Effector CD8-positive, alpha-beta T cell (primary cell): ENCODE measurements around the gene SH2B3.

Source experiments
- DNase-seq: peaks from one replicate; lab custom pipeline; 2025; lab: John Stamatoyannopoulos, UW

SH2B3 gene

GRCh38 chr12:111409403-111409779, 3.7 kb downstream of the SH2B3 start:
- no peak for DNase-seq

GRCh38 chr12:111409780-111410430, 4.2 kb downstream of the SH2B3 start:
- DNase-seq, result no peak

- DNase-seq, result no peak
These were observed 4.9 kb downstream of the SH2B3 start for GRCh38 chr12:111410431-111411184.

- DNase-seq, result no peak
These were observed 5.6 kb downstream of the SH2B3 start for GRCh38 chr12:111411185-111411764.

- DNase-seq, result no peak
These were observed 6.5 kb downstream of the SH2B3 start for GRCh38 chr12:111412007-111412829.

GRCh38 chr12:111412830-111413441, 7.2 kb downstream of the SH2B3 start:
- no peak for DNase-seq

GRCh38 chr12:111413442-111414086, 7.8 kb downstream of the SH2B3 start:
- no peak for DNase-seq

GRCh38 chr12:111414711-111415252, 9.1 kb downstream of the SH2B3 start:
- no peak for DNase-seq

- DNase-seq, result no peak
These were observed 11.6 kb downstream of the SH2B3 start for GRCh38 chr12:111417290-111417689.

- DNase-seq, result no peak
These were observed 12.3 kb downstream of the SH2B3 start for GRCh38 chr12:111417784-111418593.

- no peak for DNase-seq
These were observed 12.8 kb downstream of the SH2B3 start for GRCh38 chr12:111418594-111418880.

- no peak for DNase-seq
These were observed 14.1 kb downstream of the SH2B3 start for GRCh38 chr12:111419784-111420183.

- DNase-seq, result no peak
These were observed 14.8 kb downstream of the SH2B3 start for GRCh38 chr12:111420494-111420893.

GRCh38 chr12:111424189-111424792, 18.6 kb downstream of the SH2B3 start:
- DNase-seq, result no peak

- no peak for DNase-seq
These were observed 19.1 kb downstream of the SH2B3 start for GRCh38 chr12:111424793-111425251.

- DNase-seq, result no peak
These were observed 19.9 kb downstream of the SH2B3 start for GRCh38 chr12:111425655-111426054.

- DNase-seq, result no peak
These were observed 20.8 kb downstream of the SH2B3 start for GRCh38 chr12:111426344-111427185.

GRCh38 chr12:111427417-111428074, 21.8 kb downstream of the SH2B3 start:
- no peak for DNase-seq
